Endothelial cell of umbilical vein (primary cell): ENCODE data around the gene SH3BGRL. TPM values are rescaled to one million over a fixed set of nuclear protein-coding genes. Genes with fewer than 3 reads are reported as not detected.

Source experiments
- BruUV-seq: library from RNA; stranded (reverse); fragments of 400-500 nt; replicated peaks from 2 replicates; lab custom pipeline; 2021; lab: Mats Ljungman, UMichigan
- CTCF ChIA-PET: fragments of 300-600, 350-600 bp; sonication (Branson Sonifier 250); formaldehyde crosslinking; loops from one replicate; lab custom pipeline; 2021; ENCODE audit warnings: antibody characterized with exemption, inconsistent platforms; lab: Charles Lee
- POLR2A ChIA-PET: fragments of 300-600, 350-600 bp; sonication (Branson Sonifier 250); formaldehyde crosslinking; loops from one replicate; lab custom pipeline; 2021; ENCODE audit warnings: antibody characterized with exemption, inconsistent platforms; lab: Charles Lee
- DNase-seq: peaks from one replicate; pipeline ENCODE4 v3.0.0-alpha.2; 2011; ENCODE audit warnings: low read depth, low spot score
- FAIRE-seq: peaks from 2 replicates; lab custom pipeline; 2011; peaks lifted over from hg19 to GRCh38; lab: Jason Lieb, UNC
- H2AFZ ChIP-seq: 2 replicates; pipeline ENCODE4 v1.6.0; 2012; ENCODE audit warnings: low read depth, low read length, control low read depth, inconsistent platforms
- H3K27ac ChIP-seq: 2 replicates; pipeline ENCODE4 v1.5.1; 2011; ENCODE audit warnings: low read depth, mild to moderate bottlenecking, control low read depth, low read length, moderate library complexity; ENCODE audit not compliant: insufficient read depth
- H3K27me3 ChIP-seq, 2 experiments: 2 replicates each; pipeline versions ENCODE4 v1.6.0 to v1.6.1; 2011; ENCODE audit warnings: low read length in 2 of 2, mixed read lengths in 1 of 2; ENCODE audit not compliant: control insufficient read depth in 2 of 2, insufficient read depth in 2 of 2
- H3K36me3 ChIP-seq, 2 experiments: 2 replicates in 1 of 2; 3 replicates in 1 of 2; pipeline ENCODE4 v1.5.1; 2011; ENCODE audit warnings: low read length in 2 of 2, mild to moderate bottlenecking in 1 of 2, moderate library complexity in 1 of 2; ENCODE audit not compliant: control insufficient read depth in 2 of 2, insufficient read depth in 2 of 2; ENCODE audit errors: extremely low read depth in 1 of 2
- H3K4me1 ChIP-seq: 3 replicates; pipeline ENCODE4 v1.5.1; 2011; ENCODE audit warnings: mild to moderate bottlenecking, low read length; ENCODE audit not compliant: control insufficient read depth, insufficient read depth; ENCODE audit errors: extremely low read depth
- H3K4me2 ChIP-seq: 2 replicates; pipeline ENCODE4 v1.6.1; 2011; ENCODE audit warnings: low read length, control low read depth, mixed read lengths; ENCODE audit not compliant: insufficient read depth
- H3K4me3 ChIP-seq, 3 experiments: fragments of 200-600 bp in 1 of 3; sonication (generic), shearing (Covaris generic) in 1 of 3; replicated peaks in 1 of 3; 2 replicates each; pipeline ENCODE4 v1.5.1; 2011 to 2016; ENCODE audit warnings: control low read depth in 3 of 3, low read length in 3 of 3, mild to moderate bottlenecking in 2 of 3, inconsistent platforms in 1 of 3, low read depth in 1 of 3, moderate library complexity in 1 of 3; ENCODE audit not compliant: insufficient read depth in 1 of 3
- H3K79me2 ChIP-seq: 2 replicates; pipeline ENCODE4 v1.6.0; 2012; ENCODE audit warnings: low read length, inconsistent platforms; ENCODE audit not compliant: control insufficient read depth, insufficient read depth
- H3K9ac ChIP-seq: replicated peaks from 2 replicates; pipeline ENCODE3; 2011; ENCODE audit warnings: low read length, control low read depth; ENCODE audit not compliant: insufficient read depth; ENCODE audit errors: extremely low read depth
- H3K9me1 ChIP-seq: replicated peaks from 3 replicates; pipeline ENCODE4 v1.6.0; 2011; ENCODE audit warnings: mild to moderate bottlenecking, low read length; ENCODE audit not compliant: control insufficient read depth, insufficient read depth; ENCODE audit errors: extremely low read depth
- H3K9me3 ChIP-seq: replicated peaks from 2 replicates; pipeline ENCODE4 v1.5.1; 2012; ENCODE audit warnings: low read length, inconsistent platforms; ENCODE audit not compliant: control insufficient read depth, insufficient read depth
- H4K20me1 ChIP-seq: replicated peaks from 2 replicates; pipeline ENCODE3; 2011; ENCODE audit warnings: mild to moderate bottlenecking, low read length; ENCODE audit not compliant: control insufficient read depth, insufficient read depth; ENCODE audit errors: extremely low read depth
- CTCF ChIP-seq, 2 donors: IDR thresholded peaks; 1 replicate in 1 of 2; 2 replicates in 1 of 2; pipeline ENCODE4 v1.5.1; 2011; ENCODE audit warnings: low read length in 2 of 2, mild to moderate bottlenecking in 2 of 2, moderate library complexity in 2 of 2, control low read depth in 1 of 2, inconsistent platforms in 1 of 2, low read depth in 1 of 2; ENCODE audit not compliant: insufficient read depth in 1 of 2; ENCODE audit errors: extremely low read depth in 1 of 2
- GATA2 ChIP-seq: IDR thresholded peaks from 2 replicates; pipeline ENCODE4 v1.7.0; 2011; ENCODE audit warnings: low read depth, mild to moderate bottlenecking, moderate library complexity, mixed read lengths, low read length; ENCODE audit not compliant: insufficient read length, insufficient read depth
- MYC ChIP-seq: IDR thresholded peaks from one replicate; pipeline ENCODE4 v1.6.1; 2011; ENCODE audit warnings: mild to moderate bottlenecking, low read depth, low read length
- POLR2A ChIP-seq: IDR thresholded peaks from 2 replicates; pipeline ENCODE4 v1.6.1; 2012; ENCODE audit warnings: low read depth, mild to moderate bottlenecking, control low read depth, low read length
- dilution Hi-C: fragments of 300-500 bp; cut with MboI; formaldehyde crosslinking; loops from one replicate; pipeline ENCODE4 v1.15.0; 2019; ENCODE audit warnings: low sequenced_read_pairs; ENCODE audit not compliant: extremely low pct_ligation_motif_present
- intact Hi-C: fragments of 100-400 bp; cut with micrococcal nuclease; formaldehyde crosslinking; loops from one replicate; pipeline ENCODE4 v1.10.0; 2022
- polyA plus RNA-seq, 4 experiments: library from polyadenylated mRNA; depleted of rRNA in 3 of 4; stranded (reverse) in 3 of 4; unstranded in 1 of 4; fragments of >200 nt; gene quantifications; 2 replicates each; pipeline versions ENCODE4 v1.2.1 to v1.2.3, GENCODE V29; 2011 to 2012; ENCODE audit warnings: missing spikeins in 1 of 4
- total RNA-seq: library from RNA; stranded (reverse); gene quantifications from 2 replicates; pipeline ENCODE4 v1.2.3, GENCODE V29; 2021

SH3BGRL gene
- total and polyA plus RNA-seq, 2 donors (not counting 3 experiments of a cell fraction or from before 2014, with no cell fraction given), result 45.6 to 65.7 TPM

DNA sequence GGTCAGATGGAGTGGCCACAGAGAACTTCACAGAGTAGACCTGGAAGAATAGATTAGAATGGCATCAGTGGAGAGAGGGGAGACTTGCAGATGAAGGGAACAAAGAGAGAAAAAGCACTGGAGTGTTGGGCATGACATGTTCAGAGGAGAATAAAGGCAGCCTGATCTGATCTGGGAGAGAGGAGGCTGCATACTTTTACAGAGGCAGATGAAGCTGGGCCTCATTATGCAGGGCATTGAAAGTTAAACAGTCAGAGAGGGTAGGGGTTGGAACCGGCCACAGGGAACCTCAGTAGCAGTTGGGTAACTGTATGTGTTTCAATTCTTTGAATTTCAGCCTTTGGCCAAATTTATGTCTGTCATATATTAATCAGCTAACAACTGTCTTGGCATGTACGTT, 61.2 kb downstream of the SH3BGRL start:
- Histone ChIP-seq H3K9me1 (no peaks in the 10 kb centered on the region), H3K4me3 (no peak overlapping the region), H3K27me3 (no peaks in the 10 kb centered on the region), H3K36me3 (no peaks in the 10 kb centered on the region), H4K20me1 (no peaks in the 10 kb centered on the region), H3K4me2 (no peak overlapping the region), H3K4me1 (no peaks in the 10 kb centered on the region), H3K9me3 (no peaks in the 10 kb centered on the region), H3K27ac (no peak overlapping the region), H3K9ac (no peak overlapping the region), H3K79me2 (no peaks in the 10 kb centered on the region), H2AFZ (no peak overlapping the region)
- BruUV-seq, result no TSS peak
- FAIRE-seq (no peak), DNase-seq (no peak)
- CTCF ChIA-PET, result no interaction called here
- no peak for TF ChIP-seq MYC
- TF ChIP-seq POLR2A, result no peak
- TF ChIP-seq CTCF (IDR thresholded peaks at IDR 0.05; ENCODE audit: extremely low read depth in 1 of 2, insufficient read depth in 1 of 2, low read depth in 1 of 2, low read length in 2 of 2), result no peak
- dilution Hi-C loops (no loop called here), intact Hi-C loops (no loop called here)
- POLR2A ChIA-PET, result no interaction called here

DNA sequence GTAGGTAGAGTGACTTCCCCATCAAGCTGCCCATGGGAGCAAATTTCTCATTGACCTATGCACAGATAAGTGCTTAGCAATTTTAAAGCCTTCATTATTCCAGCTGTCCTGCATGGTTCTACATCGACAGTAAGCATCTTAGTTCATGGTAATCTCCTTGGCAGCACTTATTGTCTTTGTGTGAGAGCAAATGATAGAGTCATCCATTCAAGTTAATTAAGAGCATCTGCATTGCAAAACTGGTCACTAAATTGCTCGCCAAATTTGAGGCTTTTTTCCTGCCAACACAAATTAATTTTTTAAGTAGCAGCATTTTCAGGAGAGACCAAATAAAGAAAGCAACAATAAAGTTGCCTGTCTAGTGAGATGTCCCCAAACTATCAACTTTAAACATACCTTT, 76.7 kb downstream of the SH3BGRL start:
- ChIA-PET CTCF (no interaction called here), POLR2A (no interaction called here)
- FAIRE-seq, result no peak
- no peak overlapping the region for H3K9ac ChIP-seq
- no peaks in the 10 kb centered on the region for H3K9me3 ChIP-seq
- no peak for TF ChIP-seq CTCF (IDR thresholded peaks at IDR 0.05; ENCODE audit: extremely low read depth in 1 of 2, insufficient read depth in 1 of 2, low read depth in 1 of 2, low read length in 2 of 2)
- no peak for TF ChIP-seq GATA2
- no peaks in the 10 kb centered on the region for H4K20me1 ChIP-seq
- H2AFZ ChIP-seq, result no peak overlapping the region
- H3K4me3 ChIP-seq, result no peak overlapping the region
- intact Hi-C loops, result no loop called here
- no peaks in the 10 kb centered on the region for H3K36me3 ChIP-seq
- no peak overlapping the region for H3K4me2 ChIP-seq
- no peaks in the 10 kb centered on the region for H3K27me3 ChIP-seq
- no peak overlapping the region for H3K27ac ChIP-seq
- H3K9me1 ChIP-seq, result no peaks in the 10 kb centered on the region
- DNase-seq, result no peak
- no peaks in the 10 kb centered on the region for H3K79me2 ChIP-seq
- no peaks in the 10 kb centered on the region for H3K4me1 ChIP-seq
- BruUV-seq, result no TSS peak
- dilution Hi-C loops, result no loop called here
